T-cell (primary cell): ENCODE measurements around the gene TUBGCP5. TPM values are rescaled to one million over a fixed set of nuclear protein-coding genes. Genes with fewer than 3 reads are reported as not detected.
"Not testable (repeated sequence)": the region's sequence is repeated elsewhere in the genome, so short reads cannot be mapped to it uniquely, and the experiment has no call there.

Source experiments
- ATAC-seq, 4 experiments: fragments of 200-7000 bp in 3 of 4; fragments of 150-1000 bp in 1 of 4; cut with Tn5 transposase; replicated peaks in 1 of 4; 1 replicate in 3 of 4; 2 replicates in 1 of 4; pipeline ENCODE4 v1.10.0; 2021; ENCODE audit warnings: moderate library complexity in 3 of 4, mild to moderate bottlenecking in 2 of 4, moderate number of reproducible peaks in 1 of 4
- CTCF ChIA-PET, 2 donors: fragments of 300-600 bp; sonication (Branson Sonifier 250); formaldehyde crosslinking; loops; one replicate each; lab custom pipeline; 2022; ENCODE audit warnings: antibody characterized with exemption in 2 of 2; lab: Charles Lee
- POLR2A ChIA-PET, 2 donors: fragments of 300-600 bp; sonication (Branson Sonifier 250); formaldehyde crosslinking; loops; one replicate each; lab custom pipeline; 2022; ENCODE audit warnings: antibody characterized with exemption in 2 of 2; lab: Charles Lee
- DNase-seq, 35 experiments: peaks; one replicate each; pipeline versions ENCODE4 v3.0.0 to v3.0.0-alpha.2; 2013 to 2023
- H3K27ac ChIP-seq: one replicate; pipeline ENCODE4 v1.5.1; 2013; ENCODE audit warnings: low read length
- H3K27me3 ChIP-seq, 2 experiments: replicated peaks in 1 of 2; 1 replicate in 1 of 2; 2 replicates in 1 of 2; pipeline versions ENCODE4 v1.6.1 to v1.7.0; 2013; ENCODE audit warnings: low read length in 1 of 2, mixed read lengths in 1 of 2; ENCODE audit not compliant: control insufficient read depth in 2 of 2, insufficient read depth in 2 of 2; ENCODE audit errors: extremely low read depth in 1 of 2
- H3K36me3 ChIP-seq, 2 donors: 1 replicate in 1 of 2; 2 replicates in 1 of 2; pipeline versions ENCODE4 v1.6.1 to v1.7.0; 2013; ENCODE audit warnings: low read length in 1 of 2; ENCODE audit not compliant: control insufficient read depth in 2 of 2, insufficient read depth in 1 of 2; ENCODE audit errors: extremely low read depth in 1 of 2
- H3K4me1 ChIP-seq, 2 experiments: 1 replicate in 1 of 2; 2 replicates in 1 of 2; pipeline versions ENCODE4 v1.6.1 to v1.7.0; 2013; ENCODE audit warnings: low read length in 2 of 2, mixed read lengths in 1 of 2; ENCODE audit not compliant: insufficient read depth in 2 of 2, control insufficient read depth in 1 of 2; ENCODE audit errors: extremely low read depth in 1 of 2
- H3K4me3 ChIP-seq, 2 donors: 1 replicate in 1 of 2; 2 replicates in 1 of 2; pipeline versions ENCODE4 v1.5.1 to v1.7.0; 2013; ENCODE audit warnings: mild to moderate bottlenecking in 2 of 2, low read length in 1 of 2, moderate library complexity in 1 of 2; ENCODE audit not compliant: control insufficient read depth in 1 of 2; ENCODE audit errors: extremely low read depth in 1 of 2
- H3K9me3 ChIP-seq: 2 replicates; pipeline ENCODE4 v1.7.0; 2013
- H3K27ac Mint-ChIP-seq, 2 donors: one replicate each; pipeline ENCODE4 v1.8.0; 2020 to 2021; ENCODE audit warnings: mild to moderate bottlenecking in 2 of 2, mixed read lengths in 2 of 2
- H3K27me3 Mint-ChIP-seq, 2 donors: one replicate each; pipeline ENCODE4 v1.8.0; 2021 to 2022; ENCODE audit warnings: mixed read lengths in 2 of 2
- H3K36me3 Mint-ChIP-seq: one replicate; pipeline ENCODE4 v1.8.0; 2021; ENCODE audit warnings: mixed read lengths
- H3K4me1 Mint-ChIP-seq, 3 donors: one replicate each; pipeline ENCODE4 v1.8.0; 2020 to 2022; ENCODE audit warnings: mixed read lengths in 3 of 3, mild to moderate bottlenecking in 1 of 3
- H3K4me3 Mint-ChIP-seq, 3 donors: one replicate each; pipeline ENCODE4 v1.8.0; 2020 to 2022; ENCODE audit warnings: mild to moderate bottlenecking in 3 of 3, mixed read lengths in 3 of 3, moderate library complexity in 3 of 3
- H3K9me3 Mint-ChIP-seq, 3 donors: one replicate each; pipeline ENCODE4 v1.8.0; 2020 to 2022; ENCODE audit warnings: mixed read lengths in 3 of 3
- WGBS: methylation state at CpG from one replicate; pipeline ENCODE4 v1.1.5; 2013; ENCODE audit warnings: missing lambda C conversion rate; ENCODE audit not compliant: insufficient coverage; 5-methylcytosine and 5-hydroxymethylcytosine counted together
- total RNA-seq, 35 experiments: library from RNA in 6 of 35; stranded (reverse) in 6 of 35; fragments of 120-200 nt in 1 of 35; gene quantifications; one replicate each; pipeline versions ENCODE4 v1.2.1 to v1.2.4 and lab custom pipeline; 2013 to 2026

TUBGCP5 gene
- total RNA-seq, 5 donors from 2014 or later (not counting 1 experiment from before 2014, with no cell fraction given), result 17.1 to 23.4 (median 20.4) TPM

- H3K9me3 ChIP-seq, H3K9me3 Mint-ChIP-seq, H3K4me3 ChIP-seq, H3K36me3 Mint-ChIP-seq, DNase-seq, H3K4me3 Mint-ChIP-seq, H3K4me1 ChIP-seq, H3K27me3 Mint-ChIP-seq, H3K27me3 ChIP-seq, ATAC-seq, H3K36me3 ChIP-seq, H3K4me1 Mint-ChIP-seq, H3K27ac ChIP-seq, CTCF ChIA-PET, POLR2A ChIA-PET, H3K27ac Mint-ChIP-seq: not testable (repeated sequence)
- 100% methylated on average over 1 of the region's 9 CpGs for WGBS
These were observed 9.4 kb upstream of the TUBGCP5 start for GRCh38 chr15:23048572-23049282.

DNA sequence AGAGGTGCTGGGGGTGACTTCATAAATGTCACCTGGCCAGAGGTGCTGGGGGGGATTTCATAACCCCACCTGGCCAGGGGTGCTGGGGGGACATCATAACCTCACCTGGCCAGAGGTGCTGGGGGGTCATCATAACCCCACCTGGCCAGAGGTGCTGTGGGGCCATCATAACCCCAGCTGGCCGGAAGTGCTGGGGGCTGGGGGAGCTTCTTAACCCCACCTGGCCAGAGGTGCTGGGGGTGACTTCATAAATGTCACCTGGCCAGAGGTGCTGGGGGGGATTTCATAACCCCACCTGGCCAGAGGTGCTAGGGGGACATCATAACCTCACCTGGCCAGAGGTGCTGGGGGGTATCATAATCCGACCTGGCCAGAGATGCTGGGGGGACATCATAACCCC lies 4.6 kb upstream of the TUBGCP5 start:
- H3K4me1 Mint-ChIP-seq, H3K36me3 Mint-ChIP-seq, DNase-seq, H3K4me1 ChIP-seq, H3K27me3 ChIP-seq, H3K27me3 Mint-ChIP-seq, H3K4me3 Mint-ChIP-seq, H3K9me3 Mint-ChIP-seq, H3K27ac ChIP-seq, POLR2A ChIA-PET, ATAC-seq, H3K9me3 ChIP-seq, H3K4me3 ChIP-seq, H3K27ac Mint-ChIP-seq, H3K36me3 ChIP-seq, CTCF ChIA-PET: not testable (repeated sequence)
- 80% methylated on average over 1 of the region's 2 CpGs for WGBS

GRCh38 chr15:23043535-23043934 lies 4.2 kb upstream of the TUBGCP5 start:
- H3K4me3 Mint-ChIP-seq, H3K27me3 Mint-ChIP-seq, ATAC-seq, CTCF ChIA-PET, H3K36me3 ChIP-seq, H3K4me3 ChIP-seq, H3K4me1 Mint-ChIP-seq, H3K9me3 ChIP-seq, POLR2A ChIA-PET, H3K27ac ChIP-seq, H3K27ac Mint-ChIP-seq, H3K9me3 Mint-ChIP-seq, H3K27me3 ChIP-seq, H3K36me3 Mint-ChIP-seq, DNase-seq: not testable (repeated sequence)
- peaks cover 2 to 12% of the 10 kb centered on the region in 2 experiments for H3K4me1 ChIP-seq
- WGBS, result 95% methylated on average over 3 of the region's 4 CpGs

GRCh38 chr15:23041736-23042135 lies 2.4 kb upstream of the TUBGCP5 start:
- H3K9me3 ChIP-seq, DNase-seq, H3K36me3 ChIP-seq, CTCF ChIA-PET, POLR2A ChIA-PET, H3K4me3 Mint-ChIP-seq, H3K36me3 Mint-ChIP-seq, H3K27ac ChIP-seq, H3K27me3 ChIP-seq, H3K9me3 Mint-ChIP-seq, H3K27me3 Mint-ChIP-seq, ATAC-seq, H3K27ac Mint-ChIP-seq, H3K4me3 ChIP-seq: not testable (repeated sequence)
- peaks cover 7 to 16% of the 10 kb centered on the region in 2 experiments for H3K4me1 ChIP-seq
- H3K4me1 Mint-ChIP-seq, result peaks cover 16 to 25% (median 20%) of the 10 kb centered on the region in 3 donors
- 97% methylated on average over 5 of the region's 8 CpGs for WGBS

GRCh38 chr15:23039917-23040281 lies 530 bp upstream of the TUBGCP5 start:
- peak in 2 of 4 experiments; percentile 7 to 10 for ATAC-seq

GRCh38 chr15:23038726-23039142 lies 635 bp downstream of the TUBGCP5 start:
- H3K27ac ChIP-seq, result no peak overlapping the region
- Mint-ChIP-seq H3K27ac (peak overlapping the region; percentile 91 to 92), H3K9me3 (no peaks in the 10 kb centered on the region), H3K36me3 (peaks cover 18% of the 10 kb centered on the region), H3K4me3 (peak overlapping the region; percentile 94 to 96 (median 95)), H3K27me3 (no peaks in the 10 kb centered on the region), H3K4me1 (peaks cover 28 to 35% (median 30%) of the 10 kb centered on the region in 3 donors)
- ChIA-PET CTCF (interaction anchor here in 1 of 2 donors (1.4 kb wide), 1 partner anchor 14 kb away, joined by 6 read pairs; no protein-coding TSS in a partner anchor), POLR2A (no interaction called here)
- H3K4me3 ChIP-seq, result peak overlapping the region; percentile 71 to 80
- H3K4me1 ChIP-seq, result peaks cover 7 to 16% of the 10 kb centered on the region in 2 experiments
- no peak for DNase-seq
- peaks cover 0 to 4% of the 10 kb centered on the region in 2 experiments for H3K27me3 ChIP-seq
- no peak for ATAC-seq
- 1% methylated on average over 11 of the region's 14 CpGs for WGBS
- H3K9me3 ChIP-seq, result no peaks in the 10 kb centered on the region
- peaks cover 0 to 14% of the 10 kb centered on the region in 2 donors for H3K36me3 ChIP-seq

More at GRCh38 chr15:23039917-23040281, 530 bp upstream of the TUBGCP5 start:
- peak overlapping the region; percentile 71 to 80 for H3K4me3 ChIP-seq
- no peak overlapping the region for H3K27ac ChIP-seq
- peaks cover 0 to 4% of the 10 kb centered on the region in 2 experiments for H3K27me3 ChIP-seq
- peaks cover 7 to 16% of the 10 kb centered on the region in 2 experiments for H3K4me1 ChIP-seq
- Mint-ChIP-seq H3K4me3 (peak overlapping the region; percentile 83 to 95 (median 87)), H3K27ac (peak overlapping the region in 1 of 2 donors; percentile 82), H3K27me3 (no peaks in the 10 kb centered on the region), H3K4me1 (peaks cover 26 to 35% (median 28%) of the 10 kb centered on the region in 3 donors), H3K36me3 (peaks cover 9% of the 10 kb centered on the region), H3K9me3 (no peaks in the 10 kb centered on the region)
- H3K9me3 ChIP-seq, result no peaks in the 10 kb centered on the region
- no peak for DNase-seq
- peaks cover 0 to 6% of the 10 kb centered on the region in 2 donors for H3K36me3 ChIP-seq
- ChIA-PET CTCF (interaction anchor here in 1 of 2 donors (0.9 to 1.4 kb wide), 2 partner anchors 9 to 15 kb away, joined by 3 to 6 read pairs; no protein-coding TSS in a partner anchor), POLR2A (interaction anchor here in 1 of 2 donors (0.5 kb wide), 1 partner anchor 57 kb away, joined by 4 read pairs; no protein-coding TSS in a partner anchor)
- WGBS, result 8% methylated on average over 4 of the region's 10 CpGs
